ENCODE measurements around the gene CCDC124. TPM values are rescaled to one million over a fixed set of nuclear protein-coding genes. Genes with fewer than 3 reads are reported as not detected.
"Not testable (repeated sequence)": the region's sequence is repeated elsewhere in the genome, so short reads cannot be mapped to it uniquely, and the experiment has no call there.

CCDC124 gene
- total and polyA plus RNA-seq, 4 donors: 15.8 to 59.3 (median 32.1) TPM

DNA sequence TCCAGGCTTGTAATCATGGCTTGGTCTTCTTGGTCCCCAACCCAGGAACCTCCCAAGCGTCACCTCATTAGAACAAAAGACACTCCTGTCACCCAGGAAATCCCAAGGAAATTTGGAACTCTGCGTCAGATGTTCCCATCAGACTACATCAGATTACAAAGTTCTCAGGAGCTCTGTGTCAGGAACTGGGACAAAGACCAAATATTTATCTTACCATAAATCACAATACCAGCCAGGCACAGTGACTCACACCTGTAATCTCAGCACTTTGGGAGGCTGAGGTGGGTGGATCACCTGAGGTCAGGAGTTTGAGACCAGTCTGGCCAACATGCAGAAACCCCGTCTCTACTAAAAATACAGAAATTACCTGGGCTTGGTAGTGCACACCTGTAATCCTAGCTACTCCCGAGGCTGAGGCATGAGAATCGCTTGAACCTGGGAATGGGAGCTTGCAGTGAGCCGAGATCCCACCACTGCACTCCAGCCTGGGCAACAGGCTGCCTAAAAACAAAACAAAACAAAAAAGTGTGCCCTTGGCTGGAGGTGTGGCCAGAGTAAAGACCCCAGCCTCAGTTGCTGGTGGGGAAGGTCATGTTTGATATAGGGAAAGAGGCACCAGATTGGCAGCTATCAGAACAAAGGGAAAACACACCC lies 16.7 kb upstream of the CCDC124 start:
- Histone ChIP-seq H3K27me3 (ENCODE audit: control insufficient read depth in 4 of 4, insufficient read depth in 4 of 4, low read length in 3 of 4) (peaks cover 0 to 3% (median 0%) of the 10 kb centered on the region in 4 donors), H3K4me1 (ENCODE audit: control insufficient read depth in 4 of 4, insufficient read depth in 4 of 4, low read length in 3 of 4) (no peaks in the 10 kb centered on the region), H3K27ac (ENCODE audit: low read depth in 1 of 2, low read length in 2 of 2) (no peak overlapping the region), H3K36me3 (ENCODE audit: control insufficient read depth in 4 of 4, insufficient read depth in 3 of 4, low read depth in 1 of 4, low read length in 3 of 4) (no peaks in the 10 kb centered on the region), H3K9me3 (ENCODE audit: control insufficient read depth in 4 of 4, low read length in 3 of 4) (peaks cover 0 to 5% (median 0%) of the 10 kb centered on the region in 4 donors), H3K9ac (ENCODE audit: low read depth in 1 of 2, low read length in 2 of 2) (no peak overlapping the region), H3K4me3 (ENCODE audit: low read depth in 1 of 3, low read length in 3 of 3) (no peak overlapping the region)
- TF ChIP-seq JUND (IDR thresholded peaks at IDR 0.05): no peak
- no peak for TF ChIP-seq YY1 (IDR thresholded peaks at IDR 0.05)
- TF ChIP-seq NR2F2 (IDR thresholded peaks at IDR 0.05): no peak
- TF ChIP-seq HNF4A (conservative IDR thresholded peaks at IDR 0.05): no peak
- TF ChIP-seq RAD21 (IDR thresholded peaks at IDR 0.05): no peak
- DNase-seq (ENCODE audit: low spot score): no peak
- WGBS: 73% methylated on average over 6 of the region's 6 CpGs

- DNase-seq (ENCODE audit: low spot score); H3K27ac ChIP-seq (ENCODE audit: low read depth in 1 of 2, low read length in 2 of 2); H3K4me3 ChIP-seq (ENCODE audit: low read depth in 1 of 3, low read length in 3 of 3); H3K4me1 ChIP-seq (ENCODE audit: control insufficient read depth in 4 of 4, insufficient read depth in 4 of 4, low read length in 3 of 4); H3K36me3 ChIP-seq (ENCODE audit: control insufficient read depth in 4 of 4, insufficient read depth in 3 of 4, low read depth in 1 of 4, low read length in 3 of 4); H3K27me3 ChIP-seq (ENCODE audit: control insufficient read depth in 4 of 4, insufficient read depth in 4 of 4, low read length in 3 of 4); H3K9ac ChIP-seq (ENCODE audit: low read depth in 1 of 2, low read length in 2 of 2); H3K9me3 ChIP-seq (ENCODE audit: control insufficient read depth in 4 of 4, low read length in 3 of 4): not testable (repeated sequence)
- 90% methylated on average over 29 of the region's 30 CpGs for WGBS
Observed at GRCh38 chr19:17918151-17918550, 14.7 kb upstream of the CCDC124 start.

- 38% methylated on average over 5 of the region's 5 CpGs for WGBS
- not testable (repeated sequence) for H3K36me3 ChIP-seq (ENCODE audit: control insufficient read depth in 4 of 4, insufficient read depth in 3 of 4, low read depth in 1 of 4, low read length in 3 of 4)
Observed at GRCh38 chr19:17919122-17919521, 13.7 kb upstream of the CCDC124 start.

GRCh38 chr19:17920527-17920926 lies 12.3 kb upstream of the CCDC124 start:
- Histone ChIP-seq H3K9me3 (ENCODE audit: control insufficient read depth in 4 of 4, low read length in 3 of 4) (peaks cover 0 to 2% (median 0%) of the 10 kb centered on the region in 4 donors), H3K36me3 (ENCODE audit: control insufficient read depth in 4 of 4, insufficient read depth in 3 of 4, low read depth in 1 of 4, low read length in 3 of 4) (no peaks in the 10 kb centered on the region), H3K4me3 (ENCODE audit: low read depth in 1 of 3, low read length in 3 of 3) (no peak overlapping the region), H3K27me3 (ENCODE audit: control insufficient read depth in 4 of 4, insufficient read depth in 4 of 4, low read length in 3 of 4) (no peaks in the 10 kb centered on the region), H3K4me1 (ENCODE audit: control insufficient read depth in 4 of 4, insufficient read depth in 4 of 4, low read length in 3 of 4) (no peaks in the 10 kb centered on the region), H3K9ac (ENCODE audit: low read depth in 1 of 2, low read length in 2 of 2) (no peak overlapping the region), H3K27ac (ENCODE audit: low read depth in 1 of 2, low read length in 2 of 2) (no peak overlapping the region)
- DNase-seq (ENCODE audit: low spot score): no peak
- TF ChIP-seq JUND (IDR thresholded peaks at IDR 0.05): no peak

More at GRCh38 chr19:17919122-17919521, 13.7 kb upstream of the CCDC124 start:
- not testable (repeated sequence) for H3K27me3 ChIP-seq (ENCODE audit: control insufficient read depth in 4 of 4, insufficient read depth in 4 of 4, low read length in 3 of 4); DNase-seq (ENCODE audit: low spot score); H3K27ac ChIP-seq (ENCODE audit: low read depth in 1 of 2, low read length in 2 of 2); H3K9me3 ChIP-seq (ENCODE audit: control insufficient read depth in 4 of 4, low read length in 3 of 4); H3K9ac ChIP-seq (ENCODE audit: low read depth in 1 of 2, low read length in 2 of 2); H3K4me1 ChIP-seq (ENCODE audit: control insufficient read depth in 4 of 4, insufficient read depth in 4 of 4, low read length in 3 of 4); H3K4me3 ChIP-seq (ENCODE audit: low read depth in 1 of 3, low read length in 3 of 3)

- Histone ChIP-seq H3K4me3 (ENCODE audit: low read depth in 1 of 3, low read length in 3 of 3) (no peak overlapping the region), H3K27ac (ENCODE audit: low read depth in 1 of 2, low read length in 2 of 2) (no peak overlapping the region), H3K27me3 (ENCODE audit: control insufficient read depth in 4 of 4, insufficient read depth in 4 of 4, low read length in 3 of 4) (no peaks in the 10 kb centered on the region), H3K36me3 (ENCODE audit: control insufficient read depth in 4 of 4, insufficient read depth in 3 of 4, low read depth in 1 of 4, low read length in 3 of 4) (no peaks in the 10 kb centered on the region), H3K9ac (ENCODE audit: low read depth in 1 of 2, low read length in 2 of 2) (no peak overlapping the region), H3K9me3 (ENCODE audit: control insufficient read depth in 4 of 4, low read length in 3 of 4) (peaks cover 0 to 2% (median 0%) of the 10 kb centered on the region in 4 donors), H3K4me1 (ENCODE audit: control insufficient read depth in 4 of 4, insufficient read depth in 4 of 4, low read length in 3 of 4) (no peaks in the 10 kb centered on the region)
- TF ChIP-seq RAD21 (IDR thresholded peaks at IDR 0.05) (no peak), HNF4G (IDR thresholded peaks at IDR 0.05) (no peak), RXRA (IDR thresholded peaks at IDR 0.05) (no peak), GABPA (IDR thresholded peaks at IDR 0.05 in 1 of 2, conservative IDR thresholded peaks at IDR 0.05 in 1 of 2) (no peak), MAX (IDR thresholded peaks at IDR 0.05) (no peak), FOXA2 (IDR thresholded peaks at IDR 0.05) (no peak), FOXA1 (IDR thresholded peaks at IDR 0.05) (no peak), YY1 (IDR thresholded peaks at IDR 0.05) (no peak), TAF1 (conservative IDR thresholded peaks at IDR 0.05) (no peak), REST (IDR thresholded peaks at IDR 0.05) (no peak), HNF4A (conservative IDR thresholded peaks at IDR 0.05) (no peak)
- TF ChIP-seq, protein P1, sequence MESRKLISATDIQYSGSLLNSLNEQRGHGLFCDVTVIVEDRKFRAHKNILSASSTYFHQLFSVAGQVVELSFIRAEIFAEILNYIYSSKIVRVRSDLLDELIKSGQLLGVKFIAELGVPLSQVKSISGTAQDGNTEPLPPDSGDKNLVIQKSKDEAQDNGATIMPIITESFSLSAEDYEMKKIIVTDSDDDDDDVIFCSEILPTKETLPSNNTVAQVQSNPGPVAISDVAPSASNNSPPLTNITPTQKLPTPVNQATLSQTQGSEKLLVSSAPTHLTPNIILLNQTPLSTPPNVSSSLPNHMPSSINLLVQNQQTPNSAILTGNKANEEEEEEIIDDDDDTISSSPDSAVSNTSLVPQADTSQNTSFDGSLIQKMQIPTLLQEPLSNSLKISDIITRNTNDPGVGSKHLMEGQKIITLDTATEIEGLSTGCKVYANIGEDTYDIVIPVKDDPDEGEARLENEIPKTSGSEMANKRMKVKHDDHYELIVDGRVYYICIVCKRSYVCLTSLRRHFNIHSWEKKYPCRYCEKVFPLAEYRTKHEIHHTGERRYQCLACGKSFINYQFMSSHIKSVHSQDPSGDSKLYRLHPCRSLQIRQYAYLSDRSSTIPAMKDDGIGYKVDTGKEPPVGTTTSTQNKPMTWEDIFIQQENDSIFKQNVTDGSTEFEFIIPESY (IDR thresholded peaks at IDR 0.05): no peak
- DNase-seq (ENCODE audit: low spot score): no peak
- WGBS: 55% methylated on average over 3 of the region's 3 CpGs
Observed at GRCh38 chr19:17922138-17922537, 10.7 kb upstream of the CCDC124 start.

All from liver (tissue), 9 donors.